ENCODE results near the gene ARL3.
A peak's percentile ranks its signal among the peaks of the same experiment; 100 is the strongest.

ARL3 gene

DNA sequence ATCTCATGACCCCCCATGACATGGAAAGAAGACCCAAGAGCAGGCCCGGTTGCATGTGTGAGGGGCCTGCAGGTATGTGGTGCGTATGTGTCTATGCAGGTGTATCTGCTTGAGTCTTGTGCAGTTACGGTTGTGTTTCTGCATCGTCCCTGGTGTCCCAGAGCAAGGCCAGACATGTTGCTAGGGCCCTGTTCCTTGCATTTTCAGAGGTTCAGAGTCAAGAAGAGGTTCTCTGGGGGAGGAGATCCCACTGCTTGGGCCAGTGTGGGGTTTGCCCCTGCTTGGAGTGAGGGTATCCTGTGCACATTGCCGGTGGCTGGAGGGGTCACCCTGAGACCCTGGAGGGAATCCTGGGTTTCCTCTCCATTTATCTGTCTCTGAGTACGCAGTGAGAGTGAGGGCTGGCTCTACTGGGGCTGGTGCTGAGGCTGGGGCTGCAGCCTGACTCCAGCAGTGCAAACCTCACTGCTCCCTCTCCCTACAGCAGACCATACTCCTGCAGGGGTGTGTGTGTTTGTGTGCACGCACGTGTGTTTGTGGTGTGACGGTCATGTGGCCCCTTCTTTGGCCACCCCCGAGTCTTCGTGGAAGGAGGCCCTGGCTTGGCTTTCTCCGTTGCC lies 65.8 kb downstream of the ARL3 start:
- no peaks in the 10 kb centered on the region for H3K9me3 ChIP-seq (ENCODE audit: insufficient read depth, low read depth, low read length)
- H3K4me3 ChIP-seq (ENCODE audit: low read length): no peak overlapping the region
- no peak overlapping the region for H3K27ac ChIP-seq (ENCODE audit: low read depth, low read length)
- no peaks in the 10 kb centered on the region for H3K27me3 ChIP-seq (ENCODE audit: insufficient read depth, low read length)
- H3K9ac ChIP-seq (ENCODE audit: low read depth, low read length): 0 out of 2 replicates have a peak overlapping the region, but pooled peaks have one; percentile 62
- WGBS: 87% methylated on average over 12 of the region's 12 CpGs
- peaks cover 36% of the 10 kb centered on the region for H3K4me1 ChIP-seq (ENCODE audit: insufficient read depth, low read length)
- H3K36me3 ChIP-seq (ENCODE audit: insufficient read depth, low read length): peaks cover 3% of the 10 kb centered on the region; the same call in 1 of the 2 replicates

DNA sequence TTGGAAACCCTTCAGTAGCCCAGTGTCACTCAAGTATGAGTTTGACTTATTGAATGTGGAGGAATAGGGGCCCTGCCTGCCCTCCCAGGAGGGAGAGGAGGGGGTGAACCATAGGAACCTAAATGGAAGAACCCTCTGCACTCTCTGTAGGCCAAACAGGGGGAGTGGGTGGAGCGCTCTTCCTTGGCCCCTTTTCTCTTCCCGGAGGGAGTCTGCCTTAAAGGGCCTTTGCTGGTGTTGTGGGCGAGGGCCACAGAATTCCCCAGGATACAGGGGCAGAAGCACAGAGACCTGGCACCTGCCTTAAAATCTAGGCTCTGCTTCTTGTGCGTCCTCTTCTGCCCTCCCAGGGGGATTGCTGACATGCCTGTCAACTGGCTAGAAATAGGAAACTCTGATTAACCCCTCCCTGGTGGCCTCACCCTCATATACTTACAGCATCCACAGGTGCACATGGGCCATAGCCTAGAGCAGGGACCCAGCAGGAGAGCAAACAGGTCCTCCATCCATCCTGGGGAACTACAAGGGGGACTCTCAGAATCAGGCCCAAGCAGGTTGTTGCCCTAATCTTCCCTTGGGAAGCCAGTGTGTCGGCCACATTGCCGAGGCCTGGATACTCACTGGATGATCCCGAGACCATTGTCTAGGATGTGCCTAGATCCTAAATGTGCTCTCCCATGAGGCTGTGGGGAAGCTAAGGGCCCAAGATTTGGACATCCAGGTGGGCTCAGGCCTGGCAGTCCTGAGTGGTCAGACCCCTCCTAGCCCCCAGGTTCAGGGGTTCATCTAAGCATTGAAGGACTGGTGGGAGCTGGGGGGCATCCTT lies 66.5 kb downstream of the ARL3 start:
- Histone ChIP-seq H3K4me1 (ENCODE audit: insufficient read depth, low read length) (peaks cover 36% of the 10 kb centered on the region), H3K9me3 (ENCODE audit: insufficient read depth, low read depth, low read length) (no peaks in the 10 kb centered on the region), H3K36me3 (ENCODE audit: insufficient read depth, low read length) (peaks cover 3% of the 10 kb centered on the region; the same call in 1 of the 2 replicates), H3K27ac (ENCODE audit: low read depth, low read length) (peak overlapping the region; percentile 16; the same call in 1 of the 2 replicates), H3K4me3 (ENCODE audit: low read length) (peak overlapping the region; percentile 67; the same call in 1 of the 2 replicates), H3K9ac (ENCODE audit: low read depth, low read length) (no peak overlapping the region), H3K27me3 (ENCODE audit: insufficient read depth, low read length) (no peaks in the 10 kb centered on the region)
- 78% methylated on average over 7 of the region's 7 CpGs for WGBS

DNA sequence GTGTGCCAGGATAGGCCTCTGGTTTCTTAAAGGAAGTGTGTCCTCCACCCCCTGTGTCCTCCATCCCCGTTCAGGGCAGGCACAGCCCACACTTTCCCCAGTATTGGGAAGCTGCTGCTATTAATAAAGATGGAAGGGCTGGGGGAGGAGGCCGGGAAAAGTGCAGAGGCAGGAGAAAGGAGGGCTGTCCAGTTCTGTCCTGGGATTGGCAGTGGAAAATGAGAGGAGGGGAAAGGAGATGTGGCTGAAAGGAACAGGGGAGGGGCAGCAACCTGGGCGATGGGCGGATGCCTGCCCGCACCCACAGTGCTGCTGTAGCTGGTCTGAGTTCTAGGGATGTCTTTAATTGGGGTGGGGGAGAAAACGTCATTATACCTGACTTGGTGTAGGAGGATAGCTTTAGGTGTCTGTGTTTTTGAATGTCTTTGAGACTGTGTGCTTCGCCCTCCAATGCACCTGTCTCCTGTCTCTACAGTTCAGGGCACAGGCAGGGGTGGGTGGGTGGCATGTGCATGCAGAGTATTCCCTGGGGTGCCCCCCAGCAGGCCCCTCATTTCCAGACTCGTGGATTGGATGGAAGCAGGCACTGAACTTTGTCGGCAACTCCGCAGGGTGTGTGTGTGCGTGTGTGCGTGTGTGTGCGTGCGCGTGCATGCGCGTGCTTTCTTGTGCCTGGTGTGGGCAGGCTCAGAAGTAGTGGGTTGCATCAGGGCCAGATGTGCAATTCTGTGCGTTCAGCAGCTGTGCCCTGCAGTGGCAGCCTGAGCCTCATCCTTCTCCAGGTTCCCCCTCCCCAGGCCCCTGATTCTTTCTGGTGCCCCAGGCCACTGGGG lies 67.4 kb downstream of the ARL3 start:
- peaks cover 36% of the 10 kb centered on the region for H3K4me1 ChIP-seq (ENCODE audit: insufficient read depth, low read length)
- H3K4me3 ChIP-seq (ENCODE audit: low read length): peak overlapping the region; percentile 67
- no peaks in the 10 kb centered on the region for H3K27me3 ChIP-seq (ENCODE audit: insufficient read depth, low read length)
- no peaks in the 10 kb centered on the region for H3K9me3 ChIP-seq (ENCODE audit: insufficient read depth, low read depth, low read length)
- no peak overlapping the region for H3K9ac ChIP-seq (ENCODE audit: low read depth, low read length)
- peaks cover 3% of the 10 kb centered on the region; the same call in 1 of the 2 replicates for H3K36me3 ChIP-seq (ENCODE audit: insufficient read depth, low read length)
- peak overlapping the region; percentile 16; the same call in 1 of the 2 replicates for H3K27ac ChIP-seq (ENCODE audit: low read depth, low read length)
- 70% methylated on average over 18 of the region's 18 CpGs for WGBS

DNA sequence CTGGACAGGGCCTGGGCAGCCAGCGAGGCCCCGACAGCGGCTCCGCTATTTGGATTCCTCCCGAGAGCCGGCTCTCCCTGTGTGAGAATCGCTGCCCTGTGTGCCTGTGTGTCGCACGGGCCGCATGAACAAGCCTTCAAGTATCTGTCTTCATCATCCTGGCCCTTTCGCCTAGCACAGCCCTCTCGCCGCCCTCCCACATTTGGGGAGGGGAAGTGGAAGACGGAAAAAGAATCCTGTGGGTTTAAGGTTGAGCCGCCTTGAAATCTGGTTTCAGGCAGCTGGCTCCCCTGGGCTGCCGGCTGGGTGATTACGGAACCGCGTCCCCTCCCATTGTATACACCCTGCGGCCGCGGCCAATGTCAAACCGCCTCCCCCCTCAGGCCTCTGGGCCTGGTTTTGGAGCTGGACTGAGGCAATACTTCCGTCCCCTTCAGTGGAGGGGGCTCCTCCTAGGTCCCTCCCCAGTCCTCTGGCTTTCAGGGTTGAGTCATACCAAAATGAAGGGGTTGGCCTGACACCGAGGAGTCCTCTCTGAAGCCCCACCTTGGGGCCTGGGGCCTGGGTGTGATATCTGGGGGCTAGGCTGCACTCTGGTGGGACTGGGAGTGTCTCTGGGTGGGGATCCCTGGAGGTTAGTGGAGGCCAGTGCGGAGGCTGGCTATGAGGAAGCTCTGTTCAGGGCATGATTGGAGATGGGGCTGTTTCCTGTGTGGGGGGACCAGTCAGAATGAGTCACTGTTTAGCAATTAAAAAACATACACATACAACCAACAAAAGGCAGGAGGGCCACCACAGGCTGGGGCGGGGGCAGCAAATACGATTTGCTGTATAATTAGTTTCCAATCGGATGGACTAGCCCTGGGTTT lies 68.2 kb downstream of the ARL3 start:
- H3K27ac ChIP-seq (ENCODE audit: low read depth, low read length): peak overlapping the region; percentile 51
- no peaks in the 10 kb centered on the region for H3K27me3 ChIP-seq (ENCODE audit: insufficient read depth, low read length)
- peaks cover 3% of the 10 kb centered on the region; the same call in 1 of the 2 replicates for H3K36me3 ChIP-seq (ENCODE audit: insufficient read depth, low read length)
- no peaks in the 10 kb centered on the region for H3K9me3 ChIP-seq (ENCODE audit: insufficient read depth, low read depth, low read length)
- H3K9ac ChIP-seq (ENCODE audit: low read depth, low read length): peak overlapping the region; percentile 51
- peaks cover 39% of the 10 kb centered on the region for H3K4me1 ChIP-seq (ENCODE audit: insufficient read depth, low read length)
- 6% methylated on average over 26 of the region's 29 CpGs for WGBS
- H3K4me3 ChIP-seq (ENCODE audit: low read length): peak overlapping the region; percentile 67

DNA sequence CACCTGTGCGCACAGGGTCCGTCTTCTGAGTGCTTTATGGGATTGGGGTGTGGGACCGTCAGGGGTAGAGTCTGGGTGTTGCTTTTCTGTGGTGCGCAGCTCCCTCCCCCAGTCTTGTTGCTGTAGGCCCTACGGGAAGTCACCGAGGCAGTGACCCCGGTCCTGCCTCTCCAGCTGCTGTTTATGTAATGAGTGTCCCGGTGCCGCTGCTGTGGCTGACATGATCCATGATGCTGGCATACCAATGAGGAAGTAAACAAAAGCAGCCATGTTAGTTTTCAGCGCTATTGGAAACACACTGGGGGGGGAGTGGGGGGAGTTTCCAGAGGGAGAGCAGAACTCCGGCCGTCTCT lies 68.8 kb downstream of the ARL3 start:
- H3K9ac ChIP-seq (ENCODE audit: low read depth, low read length): peak overlapping the region; percentile 51
- H3K4me1 ChIP-seq (ENCODE audit: insufficient read depth, low read length): peaks cover 36% of the 10 kb centered on the region
- peak overlapping the region; percentile 51; the same call in 1 of the 2 replicates for H3K27ac ChIP-seq (ENCODE audit: low read depth, low read length)
- peak overlapping the region; percentile 67 for H3K4me3 ChIP-seq (ENCODE audit: low read length)
- no peaks in the 10 kb centered on the region for H3K27me3 ChIP-seq (ENCODE audit: insufficient read depth, low read length)
- no peaks in the 10 kb centered on the region for H3K9me3 ChIP-seq (ENCODE audit: insufficient read depth, low read depth, low read length)
- H3K36me3 ChIP-seq (ENCODE audit: insufficient read depth, low read length): peaks cover 3% of the 10 kb centered on the region; the same call in 1 of the 2 replicates
- under 1% methylated on average over 12 of the region's 12 CpGs for WGBS

DNA sequence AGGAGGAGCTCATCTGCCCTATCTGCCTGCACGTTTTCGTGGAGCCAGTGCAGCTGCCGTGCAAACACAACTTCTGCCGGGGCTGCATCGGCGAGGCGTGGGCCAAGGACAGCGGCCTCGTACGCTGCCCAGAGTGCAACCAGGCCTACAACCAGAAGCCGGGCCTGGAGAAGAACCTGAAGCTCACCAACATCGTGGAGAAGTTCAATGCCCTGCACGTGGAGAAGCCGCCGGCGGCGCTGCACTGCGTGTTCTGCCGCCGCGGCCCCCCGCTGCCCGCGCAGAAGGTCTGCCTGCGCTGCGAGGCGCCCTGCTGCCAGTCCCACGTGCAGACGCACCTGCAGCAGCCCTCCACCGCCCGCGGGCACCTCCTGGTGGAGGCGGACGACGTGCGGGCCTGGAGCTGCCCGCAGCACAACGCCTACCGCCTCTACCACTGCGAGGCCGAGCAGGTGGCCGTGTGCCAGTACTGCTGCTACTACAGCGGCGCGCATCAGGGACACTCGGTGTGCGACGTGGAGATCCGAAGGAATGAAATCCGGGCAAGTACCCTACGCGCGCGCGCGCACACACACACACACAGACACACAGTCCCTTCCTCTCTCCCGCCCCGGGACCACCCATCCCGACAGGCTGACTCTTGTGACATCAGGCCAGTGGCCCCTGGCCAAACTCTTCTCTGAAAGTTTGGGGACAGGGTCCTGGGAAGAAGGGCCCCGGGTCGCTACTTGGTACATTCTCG lies 69.4 kb downstream of the ARL3 start:
- peaks cover 31% of the 10 kb centered on the region for H3K4me1 ChIP-seq (ENCODE audit: insufficient read depth, low read length)
- H3K36me3 ChIP-seq (ENCODE audit: insufficient read depth, low read length): peaks cover 3% of the 10 kb centered on the region; the same call in 1 of the 2 replicates
- WGBS: under 1% methylated on average over 62 of the region's 62 CpGs

DNA sequence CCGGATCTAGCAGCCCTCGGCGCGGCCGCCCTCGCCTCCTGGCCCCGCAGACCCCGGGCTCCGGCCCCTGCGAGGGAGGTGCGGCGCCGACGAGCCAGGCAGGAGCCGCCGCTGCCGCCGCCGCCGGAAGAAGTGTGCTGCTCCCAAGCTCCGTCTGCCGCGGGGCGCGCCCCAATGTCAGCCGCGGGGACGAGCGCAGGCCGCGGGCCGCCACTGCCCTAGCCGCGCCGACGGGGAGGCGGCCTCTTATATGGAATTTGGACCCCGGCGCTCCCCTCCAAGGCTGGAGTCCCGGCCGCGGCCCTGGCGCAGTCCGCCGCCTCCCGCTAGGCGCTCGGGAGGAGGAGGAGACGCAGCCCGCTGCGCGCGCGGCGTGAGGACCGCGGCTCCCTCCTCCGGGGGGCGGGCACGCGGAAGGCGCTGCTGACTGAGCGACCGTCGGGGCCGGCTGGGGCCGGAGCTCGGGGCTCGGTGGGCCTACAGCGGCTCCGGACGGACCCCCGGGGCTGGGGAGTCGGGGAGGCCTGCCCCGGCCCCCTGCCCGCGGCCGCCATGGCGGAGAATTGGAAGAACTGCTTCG lies 70.0 kb downstream of the ARL3 start, which contains the start of gene TRIM8:
Gene TRIM8 (plus strand): TSS at position 414 of the 580 bp plus-strand sequence. CDS start 139 bp downstream, at position 553.
- Histone ChIP-seq H3K36me3 (ENCODE audit: insufficient read depth, low read length) (peaks cover 3% of the 10 kb centered on the region; the same call in 1 of the 2 replicates), H3K27me3 (ENCODE audit: insufficient read depth, low read length) (no peaks in the 10 kb centered on the region), H3K4me1 (ENCODE audit: insufficient read depth, low read length) (peaks cover 26% of the 10 kb centered on the region), H3K4me3 (ENCODE audit: low read length) (peak within 1 kb of the TSS; percentile 67), H3K9ac (ENCODE audit: low read depth, low read length) (peak within 1 kb of the TSS; percentile 85), H3K27ac (ENCODE audit: low read depth, low read length) (peak within 1 kb of the TSS; percentile 98), H3K9me3 (ENCODE audit: insufficient read depth, low read depth, low read length) (no peaks in the 10 kb centered on the region)
- WGBS: under 1% methylated on average over 80 of the region's 80 CpGs

More for the DNA sequence above, 69.4 kb downstream of the ARL3 start:
- Histone ChIP-seq H3K4me3 (ENCODE audit: low read length) (peak overlapping the region; percentile 67), H3K9me3 (ENCODE audit: insufficient read depth, low read depth, low read length) (no peaks in the 10 kb centered on the region), H3K27me3 (ENCODE audit: insufficient read depth, low read length) (no peaks in the 10 kb centered on the region), H3K27ac (ENCODE audit: low read depth, low read length) (peak overlapping the region; percentile 47; the same call in 1 of the 2 replicates), H3K9ac (ENCODE audit: low read depth, low read length) (peak overlapping the region; percentile 51)

DNA sequence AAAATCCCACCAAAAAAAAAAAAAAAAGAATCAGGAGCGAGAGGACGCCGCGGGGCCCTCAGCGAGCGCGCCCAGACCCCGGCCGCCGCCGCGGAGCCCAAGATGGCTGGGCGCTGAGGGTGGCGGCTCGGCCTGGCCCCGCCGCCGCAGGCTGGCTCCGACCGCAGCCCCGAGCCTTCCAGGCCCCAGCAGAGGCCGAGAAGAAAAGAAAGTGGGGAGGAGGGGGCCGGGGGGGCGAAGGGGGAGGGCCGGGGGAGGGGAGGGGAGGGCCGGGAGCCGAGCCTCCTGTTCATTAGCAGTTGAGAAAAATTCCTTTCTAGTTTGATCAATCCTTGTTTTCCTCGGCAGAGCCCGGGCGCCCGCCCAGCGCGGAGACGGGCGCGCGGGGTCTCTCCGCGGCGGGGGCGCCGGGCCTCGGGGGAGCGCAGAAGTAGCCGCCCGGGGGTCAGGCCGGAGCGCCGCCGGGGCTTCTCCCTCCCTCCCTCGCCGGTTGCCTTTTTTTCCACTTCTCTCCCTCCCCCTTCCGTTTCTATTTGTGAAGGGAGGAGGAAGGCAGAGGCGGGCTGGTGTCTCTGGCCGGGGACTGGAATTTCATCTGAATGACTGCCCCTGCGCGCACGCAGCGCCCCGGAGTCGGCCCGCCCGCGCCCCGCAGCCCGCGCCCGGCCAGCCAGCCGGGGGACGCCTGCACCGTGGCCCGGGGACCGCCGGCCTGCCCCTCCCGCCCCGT lies 70.7 kb downstream of the ARL3 start:
- peaks cover 3% of the 10 kb centered on the region; the same call in 1 of the 2 replicates for H3K36me3 ChIP-seq (ENCODE audit: insufficient read depth, low read length)
- peaks cover 20% of the 10 kb centered on the region for H3K4me1 ChIP-seq (ENCODE audit: insufficient read depth, low read length)
- H3K27me3 ChIP-seq (ENCODE audit: insufficient read depth, low read length): no peaks in the 10 kb centered on the region
- H3K9me3 ChIP-seq (ENCODE audit: insufficient read depth, low read depth, low read length): no peaks in the 10 kb centered on the region
- peak overlapping the region; percentile 98 for H3K27ac ChIP-seq (ENCODE audit: low read depth, low read length)
- peak overlapping the region; percentile 85 for H3K9ac ChIP-seq (ENCODE audit: low read depth, low read length)
- under 1% methylated on average over 66 of the region's 76 CpGs for WGBS
- peak overlapping the region; percentile 67 for H3K4me3 ChIP-seq (ENCODE audit: low read length)
